Measurements from ENCODE around the gene NCS1. TPM values are rescaled to one million over a fixed set of nuclear protein-coding genes. Genes with fewer than 3 reads are reported as not detected.

Gene NCS1
- total and polyA plus RNA-seq, 5 donors, result 9.3 to 46.9 (median 18.1) TPM

DNA sequence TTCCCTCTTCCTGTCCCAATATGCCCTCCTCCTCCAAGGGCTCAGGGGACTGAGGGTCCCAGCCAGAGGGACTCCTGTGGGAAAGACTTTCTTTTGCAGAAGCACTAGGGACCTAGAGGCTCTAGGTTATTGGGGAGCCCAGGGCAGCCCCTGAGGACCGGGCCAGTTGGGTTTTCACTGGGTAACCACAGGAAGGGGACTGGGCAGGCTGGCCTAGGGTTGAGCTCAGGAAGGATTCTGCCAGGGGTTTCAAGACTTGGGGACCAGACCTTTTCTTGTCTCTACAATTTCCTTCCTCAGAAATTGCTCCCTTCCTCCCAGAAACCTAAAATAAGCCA is 69.0 kb downstream of the NCS1 start:
- DNase-seq, result peak in 1 of 3 donors; percentile 12
- intact Hi-C loops (cut with DNase I), result loop anchor here in 1 of 4 donors (10.0 kb wide), 1 partner anchor 104 kb away; no protein-coding TSS in a partner anchor
- 79% methylated on average over 1 of the region's 1 CpG for WGBS
- ATAC-seq, result no peak
- H3K4me3 ChIP-seq (ENCODE audit: low read length), result no peak overlapping the region
- no peaks in the 10 kb centered on the region for H3K9me3 ChIP-seq (ENCODE audit: control insufficient read depth, low read length)
- no peaks in the 10 kb centered on the region for H3K4me1 ChIP-seq (ENCODE audit: control insufficient read depth, insufficient read depth, low read length)
- H3K27me3 ChIP-seq (ENCODE audit: control insufficient read depth, insufficient read depth), result no peaks in the 10 kb centered on the region
- no peak overlapping the region for H3K27ac ChIP-seq (ENCODE audit: low read length)

GRCh38 chr9:130242270-130243014 is 70.2 kb downstream of the NCS1 start:
- 79% methylated on average over 11 of the region's 11 CpGs for WGBS
- ATAC-seq (peak in 1 of 2 donors; percentile 7), DNase-seq (peak in 1 of 3 donors; percentile 43)
- Histone ChIP-seq H3K4me3 (ENCODE audit: low read length) (no peak overlapping the region), H3K9me3 (ENCODE audit: control insufficient read depth, low read length) (no peaks in the 10 kb centered on the region), H3K27me3 (ENCODE audit: control insufficient read depth, insufficient read depth) (no peaks in the 10 kb centered on the region), H3K27ac (ENCODE audit: low read length) (no peak overlapping the region), H3K4me1 (ENCODE audit: control insufficient read depth, insufficient read depth, low read length) (no peaks in the 10 kb centered on the region)
- intact Hi-C loops (cut with DNase I), result loop anchor here in 1 of 4 donors (10.0 kb wide), 1 partner anchor 102 kb away; no protein-coding TSS in a partner anchor

- Histone ChIP-seq H3K9me3 (ENCODE audit: control insufficient read depth, low read length) (no peaks in the 10 kb centered on the region), H3K27ac (ENCODE audit: low read length) (no peak overlapping the region), H3K4me3 (ENCODE audit: low read length) (no peak overlapping the region), H3K27me3 (ENCODE audit: control insufficient read depth, insufficient read depth) (no peaks in the 10 kb centered on the region), H3K4me1 (ENCODE audit: control insufficient read depth, insufficient read depth, low read length) (no peaks in the 10 kb centered on the region)
- DNase-seq (peak; percentile 65 to 91 (median 87)), ATAC-seq (peak; percentile 62 to 65)
- WGBS, result 26% methylated on average over 35 of the region's 35 CpGs
- intact Hi-C loops (cut with DNase I), result loop anchor here in 1 of 4 donors (10.0 kb wide), 1 partner anchor 102 kb away; no protein-coding TSS in a partner anchor
Measured at GRCh38 chr9:130243015-130243881, 71.0 kb downstream of the NCS1 start.

- no peaks in the 10 kb centered on the region for H3K9me3 ChIP-seq (ENCODE audit: control insufficient read depth, low read length)
- H3K4me3 ChIP-seq (ENCODE audit: low read length), result no peak overlapping the region
- H3K27ac ChIP-seq (ENCODE audit: low read length), result no peak overlapping the region
- intact Hi-C loops (cut with DNase I), result loop anchor here in 1 of 4 donors (10.0 kb wide), 1 partner anchor 101 kb away; no protein-coding TSS in a partner anchor
- no peaks in the 10 kb centered on the region for H3K4me1 ChIP-seq (ENCODE audit: control insufficient read depth, insufficient read depth, low read length)
- no peaks in the 10 kb centered on the region for H3K27me3 ChIP-seq (ENCODE audit: control insufficient read depth, insufficient read depth)
- DNase-seq, result peak in 1 of 3 donors; percentile 58
- ATAC-seq, result peak in 1 of 2 donors; percentile 3
- WGBS, result 90% methylated on average over 7 of the region's 7 CpGs
Measured at GRCh38 chr9:130243882-130244170, 71.6 kb downstream of the NCS1 start.

GRCh38 chr9:130244548-130245165 is 72.5 kb downstream of the NCS1 start:
- no peaks in the 10 kb centered on the region for H3K4me1 ChIP-seq (ENCODE audit: control insufficient read depth, insufficient read depth, low read length)
- no peak for ATAC-seq
- DNase-seq, result peak in 1 of 3 donors; percentile 30
- H3K4me3 ChIP-seq (ENCODE audit: low read length), result no peak overlapping the region
- H3K27me3 ChIP-seq (ENCODE audit: control insufficient read depth, insufficient read depth), result no peaks in the 10 kb centered on the region
- intact Hi-C loops (cut with DNase I), result loop anchor here in 1 of 4 donors (10.0 kb wide), 1 partner anchor 100 kb away; no protein-coding TSS in a partner anchor
- 89% methylated on average over 13 of the region's 13 CpGs for WGBS
- H3K9me3 ChIP-seq (ENCODE audit: control insufficient read depth, low read length), result no peaks in the 10 kb centered on the region
- H3K27ac ChIP-seq (ENCODE audit: low read length), result no peak overlapping the region

GRCh38 chr9:130245474-130245873 is 73.3 kb downstream of the NCS1 start:
- DNase-seq (peak in 1 of 3 donors; percentile 31), ATAC-seq (no peak)
- Histone ChIP-seq H3K4me1 (ENCODE audit: control insufficient read depth, insufficient read depth, low read length) (no peaks in the 10 kb centered on the region), H3K27ac (ENCODE audit: low read length) (no peak overlapping the region), H3K27me3 (ENCODE audit: control insufficient read depth, insufficient read depth) (no peaks in the 10 kb centered on the region), H3K4me3 (ENCODE audit: low read length) (no peak overlapping the region), H3K9me3 (ENCODE audit: control insufficient read depth, low read length) (no peaks in the 10 kb centered on the region)
- WGBS, result 95% methylated on average over 11 of the region's 11 CpGs
- intact Hi-C loops (cut with DNase I), result loop anchor here in 1 of 4 donors (10.0 kb wide), 1 partner anchor 99 kb away; no protein-coding TSS in a partner anchor

GRCh38 chr9:130246126-130246525 is 73.9 kb downstream of the NCS1 start:
- 87% methylated on average over 3 of the region's 3 CpGs for WGBS
- intact Hi-C loops (cut with DNase I), result loop anchor here in 1 of 4 donors (10.0 kb wide), 1 partner anchor 99 kb away; no protein-coding TSS in a partner anchor
- H3K9me3 ChIP-seq (ENCODE audit: control insufficient read depth, low read length), result no peaks in the 10 kb centered on the region
- H3K27me3 ChIP-seq (ENCODE audit: control insufficient read depth, insufficient read depth), result no peaks in the 10 kb centered on the region
- H3K27ac ChIP-seq (ENCODE audit: low read length), result no peak overlapping the region
- no peak overlapping the region for H3K4me3 ChIP-seq (ENCODE audit: low read length)
- DNase-seq (no peak), ATAC-seq (no peak)
- H3K4me1 ChIP-seq (ENCODE audit: control insufficient read depth, insufficient read depth, low read length), result no peaks in the 10 kb centered on the region

DNA sequence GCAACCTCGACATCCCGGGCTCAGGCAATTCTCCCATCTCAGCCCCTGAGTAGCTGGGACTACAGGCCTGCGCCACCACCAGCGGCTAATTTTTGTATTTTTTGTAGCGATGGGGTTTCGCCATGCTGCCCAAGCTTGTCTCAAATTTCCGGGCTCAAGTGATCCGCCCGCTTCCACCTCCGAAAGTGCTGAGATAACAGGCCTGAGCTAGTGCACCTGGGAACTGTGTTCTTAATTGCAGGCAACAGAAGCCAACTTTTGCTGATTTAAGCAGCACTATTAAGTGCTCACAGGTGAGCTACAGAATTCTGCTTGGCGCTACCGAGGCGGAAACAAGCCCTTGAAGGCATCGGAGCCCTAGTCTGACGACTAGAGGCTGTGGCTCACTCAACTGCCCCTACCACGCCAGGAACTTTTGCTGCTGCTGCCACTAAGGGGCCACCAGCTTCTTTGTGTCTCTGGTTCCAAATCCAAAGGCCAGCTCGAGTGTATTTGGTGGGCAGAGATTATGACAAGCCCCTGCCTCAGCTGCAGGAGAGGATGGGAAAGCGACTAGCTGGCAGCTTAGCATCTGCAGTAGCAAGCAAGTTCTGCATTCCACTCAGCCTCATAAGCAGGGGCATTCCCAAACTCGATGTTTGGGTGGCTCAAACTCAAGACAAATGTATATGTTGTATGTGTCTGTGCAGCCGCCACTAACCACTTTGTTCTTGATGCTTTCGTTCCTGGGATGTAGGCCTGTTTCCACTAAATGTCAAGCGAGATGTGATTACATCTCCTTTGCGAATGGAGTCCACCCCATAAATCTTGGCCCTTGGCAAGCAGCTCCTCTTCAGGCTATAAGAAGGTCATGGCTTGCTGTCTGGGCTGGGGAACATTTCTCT is 82.8 kb downstream of the NCS1 start:
- intact Hi-C loops (cut with DNase I), result no loop called here
- H3K27me3 ChIP-seq (ENCODE audit: control insufficient read depth, insufficient read depth), result no peaks in the 10 kb centered on the region
- H3K9me3 ChIP-seq (ENCODE audit: control insufficient read depth, low read length), result no peaks in the 10 kb centered on the region
- no peak overlapping the region for H3K27ac ChIP-seq (ENCODE audit: low read length)
- WGBS, result 86% methylated on average over 23 of the region's 23 CpGs
- no peak overlapping the region for H3K4me3 ChIP-seq (ENCODE audit: low read length)
- DNase-seq (no peak), ATAC-seq (no peak)
- no peaks in the 10 kb centered on the region for H3K4me1 ChIP-seq (ENCODE audit: control insufficient read depth, insufficient read depth, low read length)

GRCh38 chr9:130255631-130256134 is 83.5 kb downstream of the NCS1 start:
- H3K4me3 ChIP-seq (ENCODE audit: low read length), result no peak overlapping the region
- 83% methylated on average over 5 of the region's 5 CpGs for WGBS
- H3K4me1 ChIP-seq (ENCODE audit: control insufficient read depth, insufficient read depth, low read length), result no peaks in the 10 kb centered on the region
- no peak overlapping the region for H3K27ac ChIP-seq (ENCODE audit: low read length)
- no peak for ATAC-seq
- intact Hi-C loops (cut with DNase I), result no loop called here
- no peaks in the 10 kb centered on the region for H3K27me3 ChIP-seq (ENCODE audit: control insufficient read depth, insufficient read depth)
- H3K9me3 ChIP-seq (ENCODE audit: control insufficient read depth, low read length), result no peaks in the 10 kb centered on the region
- no peak for DNase-seq

DNA sequence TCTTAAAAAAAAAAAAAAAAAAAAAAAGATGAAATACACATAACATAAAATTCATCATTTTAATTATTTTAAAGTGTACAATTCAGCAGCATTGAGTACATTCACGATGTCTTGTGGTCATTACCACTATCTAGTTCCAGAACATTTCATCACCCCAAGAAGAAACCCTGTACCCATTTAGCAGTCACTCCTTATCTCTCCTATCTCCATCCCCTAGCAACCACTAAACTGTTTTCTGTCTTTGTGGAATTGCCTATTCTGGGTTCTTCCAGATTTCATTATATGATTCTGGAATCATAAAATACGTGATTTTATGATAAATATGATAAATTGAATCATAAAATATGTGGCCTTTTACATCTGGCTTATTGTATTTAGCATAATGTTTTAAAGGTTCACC is 84.4 kb downstream of the NCS1 start:
- H3K27me3 ChIP-seq (ENCODE audit: control insufficient read depth, insufficient read depth), result no peaks in the 10 kb centered on the region
- 64% methylated on average over 2 of the region's 2 CpGs for WGBS
- DNase-seq, result no peak
- H3K27ac ChIP-seq (ENCODE audit: low read length), result no peak overlapping the region
- H3K4me1 ChIP-seq (ENCODE audit: control insufficient read depth, insufficient read depth, low read length), result no peaks in the 10 kb centered on the region
- H3K9me3 ChIP-seq (ENCODE audit: control insufficient read depth, low read length), result no peaks in the 10 kb centered on the region
- no peak for ATAC-seq
- H3K4me3 ChIP-seq (ENCODE audit: low read length), result no peak overlapping the region
- intact Hi-C loops (cut with DNase I), result no loop called here

All from right cardiac atrium (tissue), 5 donors.